ENCODE data around the gene BCAS4.
A peak's percentile ranks its signal among the peaks of the same experiment; 100 is the strongest.

BCAS4 gene

DNA sequence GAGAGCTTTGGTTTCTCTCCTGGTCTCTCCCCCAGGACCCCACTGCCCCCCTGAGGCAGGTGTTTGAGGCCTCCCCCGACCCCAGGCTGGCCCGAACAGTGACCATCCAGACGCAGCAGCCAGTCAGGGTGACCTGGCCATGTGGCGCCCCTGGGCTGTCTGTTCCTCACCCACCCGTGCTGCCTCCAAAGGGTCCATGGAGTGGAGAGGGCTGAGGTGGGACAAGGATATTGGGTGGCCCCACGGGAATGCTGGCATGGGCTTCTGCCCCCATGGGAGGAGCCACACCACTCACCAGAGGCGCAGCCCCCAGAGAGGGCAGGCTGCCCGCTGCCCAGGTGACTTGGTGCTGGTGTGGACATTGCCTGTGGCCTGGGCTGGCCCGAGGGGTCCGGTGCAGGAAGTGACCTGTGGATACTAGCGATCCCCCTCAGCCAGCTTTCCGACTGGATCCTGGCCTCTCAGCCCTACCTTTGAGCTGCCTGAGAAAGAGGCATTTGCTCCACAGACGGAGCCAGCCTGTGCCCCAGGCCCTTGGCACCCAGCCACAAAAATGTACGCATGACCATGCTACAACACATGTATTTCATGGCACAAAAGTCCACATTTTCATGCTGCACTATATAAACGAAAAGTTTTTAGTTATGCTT, 50.8 kb downstream of the BCAS4 start:
- no peaks in the 10 kb centered on the region for H3K9me3 ChIP-seq (ENCODE audit: insufficient read depth, low read depth, low read length)
- H3K27me3 ChIP-seq (ENCODE audit: insufficient read depth, low read length), result no peaks in the 10 kb centered on the region
- H3K4me3 ChIP-seq (ENCODE audit: low read length), result no peak overlapping the region
- 95% methylated on average over 15 of the region's 15 CpGs for WGBS
- H3K27ac ChIP-seq (ENCODE audit: low read depth, low read length), result no peak overlapping the region
- H3K36me3 ChIP-seq (ENCODE audit: insufficient read depth, low read length), result no peaks in the 10 kb centered on the region
- H3K9ac ChIP-seq (ENCODE audit: low read depth, low read length), result no peak overlapping the region
- H3K4me1 ChIP-seq (ENCODE audit: insufficient read depth, low read length), result no peaks in the 10 kb centered on the region

DNA sequence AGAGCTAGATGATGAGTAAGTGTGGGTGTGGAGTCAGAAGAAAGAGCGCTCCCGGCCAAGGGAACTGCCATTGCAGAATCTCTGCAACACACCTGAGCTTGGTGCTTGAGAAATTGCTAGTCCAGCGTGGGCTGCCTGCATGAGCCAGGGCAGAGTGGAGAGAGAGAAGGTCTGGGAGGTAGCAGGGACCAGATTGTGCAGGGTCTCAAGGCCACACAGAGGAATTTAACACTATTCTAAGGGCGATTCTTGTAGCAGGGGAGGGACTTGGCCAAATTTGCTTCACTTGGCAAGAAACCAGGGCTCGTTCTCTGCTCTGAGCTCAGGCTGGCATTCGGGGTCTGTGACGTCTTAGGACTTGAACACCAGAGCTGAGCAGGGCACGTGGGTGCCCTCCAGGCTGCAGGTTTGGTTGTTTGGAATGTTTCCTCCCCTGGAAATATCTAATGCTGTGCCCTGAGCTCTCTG, 53.5 kb downstream of the BCAS4 start:
- H3K27ac ChIP-seq (ENCODE audit: low read depth, low read length), result no peak overlapping the region
- no peaks in the 10 kb centered on the region for H3K36me3 ChIP-seq (ENCODE audit: insufficient read depth, low read length)
- 81% methylated on average over 8 of the region's 8 CpGs for WGBS

DNA sequence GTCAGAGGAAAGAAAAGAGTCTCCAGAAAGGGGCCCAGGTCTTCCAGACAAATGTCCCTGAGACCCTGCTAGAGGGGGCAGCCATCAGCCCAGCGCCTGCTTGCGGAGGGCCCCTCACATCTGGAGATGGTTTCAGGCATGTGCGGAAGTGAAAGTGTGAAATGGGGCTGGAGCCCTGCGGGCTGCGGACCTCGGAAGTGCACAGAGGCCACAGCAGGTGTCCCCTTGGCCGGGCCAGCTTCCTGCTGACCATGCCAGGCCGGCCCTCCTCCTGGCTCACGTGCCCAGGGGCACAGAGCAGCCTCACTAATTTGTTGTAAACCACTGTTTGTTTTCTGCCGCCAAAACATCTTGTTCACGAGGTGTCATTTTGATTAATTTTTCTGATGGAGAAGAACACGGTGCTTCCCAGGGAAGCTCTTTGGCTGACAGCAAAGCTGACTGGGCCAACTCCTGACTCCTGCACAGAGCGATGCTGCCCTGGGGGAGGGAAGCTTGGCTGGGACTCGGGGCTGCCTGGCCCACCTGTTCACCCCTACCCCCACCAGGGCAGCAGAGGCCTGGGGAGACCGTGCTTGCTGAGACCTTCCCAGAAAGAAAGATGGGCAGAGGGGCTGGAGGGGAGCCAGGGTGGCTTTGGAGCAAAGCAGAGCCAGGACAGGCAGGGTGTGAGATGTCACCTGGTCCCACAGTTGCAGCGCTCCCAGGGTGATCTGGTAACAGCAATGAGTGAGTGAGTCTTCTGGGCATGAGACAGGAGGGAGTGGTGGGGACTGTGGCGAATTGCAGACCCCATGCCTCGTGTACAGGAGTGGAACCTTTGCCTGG, 54.2 kb downstream of the BCAS4 start:
- H3K36me3 ChIP-seq (ENCODE audit: insufficient read depth, low read length), result no peaks in the 10 kb centered on the region
- no peaks in the 10 kb centered on the region for H3K27me3 ChIP-seq (ENCODE audit: insufficient read depth, low read length)
- H3K4me1 ChIP-seq (ENCODE audit: insufficient read depth, low read length), result 0 out of 2 replicates have a peak, but pooled peaks cover 7% of the 10 kb centered on the region
- H3K9ac ChIP-seq (ENCODE audit: low read depth, low read length), result no peak overlapping the region
- 63% methylated on average over 18 of the region's 18 CpGs for WGBS
- no peaks in the 10 kb centered on the region for H3K9me3 ChIP-seq (ENCODE audit: insufficient read depth, low read depth, low read length)
- H3K27ac ChIP-seq (ENCODE audit: low read depth, low read length), result no peak overlapping the region
- H3K4me3 ChIP-seq (ENCODE audit: low read length), result no peak overlapping the region

More for the DNA sequence above, 53.5 kb downstream of the BCAS4 start:
- Histone ChIP-seq H3K4me3 (ENCODE audit: low read length) (no peak overlapping the region), H3K9me3 (ENCODE audit: insufficient read depth, low read depth, low read length) (no peaks in the 10 kb centered on the region), H3K27me3 (ENCODE audit: insufficient read depth, low read length) (no peaks in the 10 kb centered on the region), H3K4me1 (ENCODE audit: insufficient read depth, low read length) (0 out of 2 replicates have a peak, but pooled peaks cover 7% of the 10 kb centered on the region), H3K9ac (ENCODE audit: low read depth, low read length) (no peak overlapping the region)

DNA sequence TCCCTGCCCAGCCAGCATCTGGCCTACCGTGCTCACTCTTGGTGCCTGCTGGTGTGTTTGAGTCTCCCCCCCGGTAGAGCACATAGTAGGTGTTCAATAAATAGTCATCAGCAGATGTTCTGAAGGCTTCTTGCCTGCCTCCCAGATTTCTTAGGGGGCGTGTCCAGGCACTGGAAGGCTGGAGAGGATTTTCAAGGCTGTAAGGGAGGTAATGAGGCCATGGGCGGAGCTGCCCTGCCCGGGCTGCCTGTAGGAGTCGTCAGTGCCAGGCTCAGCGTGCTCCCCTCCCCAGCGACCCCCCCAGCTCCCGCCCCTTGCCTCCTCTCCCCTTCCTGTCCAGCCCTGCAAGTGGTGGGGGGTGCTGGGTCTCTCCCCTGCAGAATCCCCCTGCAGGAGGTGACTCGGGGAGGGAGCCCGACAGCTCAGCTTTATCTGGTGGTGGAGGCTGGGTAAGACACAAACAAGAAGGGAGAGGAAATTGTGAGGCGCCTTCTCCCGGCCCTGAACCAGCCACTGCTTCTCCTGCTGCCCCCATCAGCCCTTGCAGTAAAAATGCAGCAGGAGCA, 55.9 kb downstream of the BCAS4 start:
- Histone ChIP-seq H3K27me3 (ENCODE audit: insufficient read depth, low read length) (no peaks in the 10 kb centered on the region), H3K4me1 (ENCODE audit: insufficient read depth, low read length) (0 out of 2 replicates have a peak, but pooled peaks cover 7% of the 10 kb centered on the region), H3K9me3 (ENCODE audit: insufficient read depth, low read depth, low read length) (no peaks in the 10 kb centered on the region), H3K9ac (ENCODE audit: low read depth, low read length) (no peak overlapping the region), H3K4me3 (ENCODE audit: low read length) (no peak overlapping the region), H3K36me3 (ENCODE audit: insufficient read depth, low read length) (no peaks in the 10 kb centered on the region), H3K27ac (ENCODE audit: low read depth, low read length) (0 out of 2 replicates have a peak overlapping the region, but pooled peaks have one; percentile 35)
- WGBS, result 43% methylated on average over 10 of the region's 13 CpGs

DNA sequence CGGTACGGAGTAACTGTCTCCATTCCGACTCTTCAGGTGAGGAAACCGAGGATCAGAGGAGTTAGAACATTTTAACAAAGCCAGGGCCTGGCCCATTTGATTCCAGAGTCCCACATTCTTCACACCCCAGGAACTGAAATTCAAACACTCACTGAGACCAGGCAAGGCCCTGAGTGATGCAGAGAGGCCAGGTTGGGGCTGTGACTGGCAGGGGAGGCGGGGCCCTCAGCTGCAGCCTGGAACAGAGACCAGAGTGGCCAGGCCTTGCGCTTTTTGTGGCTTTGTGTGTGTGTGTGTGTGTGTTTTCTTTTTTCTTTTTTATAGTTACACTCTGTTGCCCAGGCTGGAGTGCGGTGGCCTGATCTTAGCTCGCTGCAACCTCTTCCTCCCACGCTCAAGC, 57.2 kb downstream of the BCAS4 start:
- Histone ChIP-seq H3K27me3 (ENCODE audit: insufficient read depth, low read length) (no peaks in the 10 kb centered on the region), H3K27ac (ENCODE audit: low read depth, low read length) (no peak overlapping the region), H3K9ac (ENCODE audit: low read depth, low read length) (no peak overlapping the region), H3K4me3 (ENCODE audit: low read length) (no peak overlapping the region), H3K4me1 (ENCODE audit: insufficient read depth, low read length) (0 out of 2 replicates have a peak, but pooled peaks cover 7% of the 10 kb centered on the region), H3K36me3 (ENCODE audit: insufficient read depth, low read length) (no peaks in the 10 kb centered on the region), H3K9me3 (ENCODE audit: insufficient read depth, low read depth, low read length) (no peaks in the 10 kb centered on the region)
- WGBS, result 89% methylated on average over 9 of the region's 9 CpGs

DNA sequence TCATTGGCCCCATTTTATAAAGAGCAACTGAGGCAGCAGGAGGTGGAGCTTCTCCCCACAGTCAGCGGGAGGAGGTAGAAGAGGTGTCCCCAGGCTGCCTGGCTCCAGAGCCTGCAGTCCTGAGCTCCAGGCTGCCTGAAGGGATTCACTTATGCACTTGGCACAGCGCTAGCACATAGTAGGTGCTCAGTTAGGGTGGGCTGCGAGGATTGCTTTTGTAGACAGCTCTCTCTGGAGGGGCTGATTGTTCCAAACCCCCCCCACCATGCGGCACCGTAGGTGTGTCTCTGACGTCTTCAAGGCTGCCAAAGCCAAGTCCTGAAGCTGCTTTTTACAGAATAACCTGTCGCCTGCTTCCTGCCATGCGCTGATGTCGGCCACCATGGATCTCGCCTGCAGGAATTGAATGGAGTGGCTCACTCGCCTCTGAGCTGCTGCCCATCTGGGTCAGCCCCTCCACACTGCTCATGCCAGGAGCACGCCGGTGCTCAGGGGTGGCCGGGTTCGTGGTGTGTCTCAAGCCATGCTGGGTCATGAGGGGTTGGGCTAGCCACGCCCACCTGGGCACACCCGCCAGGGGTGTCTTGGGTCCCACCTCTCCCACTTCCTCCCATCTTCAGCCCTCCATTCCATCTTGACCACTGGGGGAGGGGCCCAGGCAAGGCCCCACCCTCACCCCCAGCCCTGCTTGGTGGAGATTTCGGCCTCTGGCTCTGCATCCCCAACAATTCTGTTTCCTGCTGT, 59.8 kb downstream of the BCAS4 start:
- WGBS, result 91% methylated on average over 18 of the region's 18 CpGs
- Histone ChIP-seq H3K9ac (ENCODE audit: low read depth, low read length) (no peak overlapping the region), H3K27ac (ENCODE audit: low read depth, low read length) (no peak overlapping the region), H3K4me3 (ENCODE audit: low read length) (no peak overlapping the region), H3K9me3 (ENCODE audit: insufficient read depth, low read depth, low read length) (no peaks in the 10 kb centered on the region), H3K27me3 (ENCODE audit: insufficient read depth, low read length) (no peaks in the 10 kb centered on the region), H3K4me1 (ENCODE audit: insufficient read depth, low read length) (0 out of 2 replicates have a peak, but pooled peaks cover 7% of the 10 kb centered on the region), H3K36me3 (ENCODE audit: insufficient read depth, low read length) (no peaks in the 10 kb centered on the region)

DNA sequence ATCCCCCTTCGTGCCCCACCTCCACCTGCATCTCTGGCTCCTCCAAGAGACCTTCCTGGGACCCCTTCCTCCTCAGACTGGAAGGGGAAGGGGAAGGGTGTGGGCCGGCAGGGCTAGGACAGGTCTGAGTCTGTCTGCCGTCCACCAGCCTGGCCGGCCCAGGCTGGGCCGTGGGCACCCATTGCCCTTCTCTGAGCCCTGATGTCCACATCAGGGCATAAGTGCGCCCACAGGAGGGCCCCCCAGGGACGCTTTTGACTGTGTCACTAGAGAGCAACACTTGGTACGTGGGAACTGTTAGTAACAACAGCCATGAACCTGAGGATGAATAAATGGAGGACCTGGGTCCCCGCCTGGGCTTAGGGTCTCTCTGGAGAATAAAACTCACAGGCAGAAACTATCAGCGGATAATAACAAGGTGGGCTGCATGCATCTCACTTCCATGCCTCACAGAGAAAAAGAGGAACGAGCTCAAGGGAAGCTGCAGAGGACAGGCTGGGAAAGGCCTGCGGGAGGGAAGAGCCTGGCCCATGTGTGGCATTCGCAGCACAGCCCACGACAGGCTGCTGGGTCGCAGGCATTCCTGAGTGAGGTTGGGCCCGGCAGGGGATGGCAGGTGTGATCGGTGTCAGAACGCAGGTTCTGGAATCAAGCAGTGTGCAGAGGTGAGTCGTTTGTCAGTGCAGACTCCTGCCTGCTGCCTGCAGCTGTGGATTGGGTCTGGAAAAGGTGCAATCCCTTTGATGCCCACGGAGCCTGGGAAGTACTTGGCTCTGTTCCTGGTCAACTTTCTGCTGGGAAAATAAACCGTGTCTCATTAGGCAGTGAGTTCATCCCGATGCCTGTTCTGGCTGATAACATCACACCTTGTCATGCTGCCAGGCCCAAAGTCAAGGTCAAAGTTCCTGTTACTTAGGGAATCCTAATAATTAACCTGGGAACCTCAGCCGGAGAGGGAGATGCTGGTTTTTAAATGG, 60.9 kb downstream of the BCAS4 start:
- Histone ChIP-seq H3K36me3 (ENCODE audit: insufficient read depth, low read length) (no peaks in the 10 kb centered on the region), H3K4me3 (ENCODE audit: low read length) (no peak overlapping the region), H3K4me1 (ENCODE audit: insufficient read depth, low read length) (0 out of 2 replicates have a peak, but pooled peaks cover 7% of the 10 kb centered on the region), H3K9ac (ENCODE audit: low read depth, low read length) (no peak overlapping the region), H3K27ac (ENCODE audit: low read depth, low read length) (no peak overlapping the region), H3K9me3 (ENCODE audit: insufficient read depth, low read depth, low read length) (no peaks in the 10 kb centered on the region), H3K27me3 (ENCODE audit: insufficient read depth, low read length) (no peaks in the 10 kb centered on the region)
- WGBS, result 74% methylated on average over 23 of the region's 23 CpGs

DNA sequence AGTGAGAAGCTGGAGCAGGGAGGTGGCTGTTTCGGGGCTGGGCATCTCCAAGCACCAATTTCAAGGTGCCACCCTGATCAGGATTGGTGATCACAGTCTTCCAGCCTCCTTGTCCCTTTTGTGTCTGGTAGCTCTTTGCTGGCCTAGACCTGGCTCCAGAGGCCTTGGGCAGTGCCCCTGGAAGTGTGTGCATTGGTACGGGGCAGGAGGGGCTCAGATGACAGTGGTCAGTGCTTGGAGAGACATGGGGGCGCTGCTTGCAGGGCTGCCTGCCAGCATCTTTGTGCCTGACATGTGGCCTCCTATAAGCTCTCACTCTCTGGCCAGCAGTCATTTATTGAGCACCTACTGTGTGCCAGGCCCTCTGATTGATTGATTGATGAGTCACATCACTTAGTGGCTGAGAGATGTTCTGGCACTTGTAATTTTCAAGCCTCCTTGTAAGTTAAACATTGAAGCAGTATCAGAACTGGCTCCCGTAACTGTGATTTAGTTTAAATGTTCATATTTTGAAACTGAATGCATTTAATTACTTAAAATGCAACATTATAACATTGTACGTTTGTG, 61.7 kb downstream of the BCAS4 start:
- Histone ChIP-seq H3K9me3 (ENCODE audit: insufficient read depth, low read depth, low read length) (no peaks in the 10 kb centered on the region), H3K27me3 (ENCODE audit: insufficient read depth, low read length) (no peaks in the 10 kb centered on the region), H3K27ac (ENCODE audit: low read depth, low read length) (no peak overlapping the region), H3K36me3 (ENCODE audit: insufficient read depth, low read length) (no peaks in the 10 kb centered on the region), H3K4me1 (ENCODE audit: insufficient read depth, low read length) (0 out of 2 replicates have a peak, but pooled peaks cover under 1% of the 10 kb centered on the region), H3K9ac (ENCODE audit: low read depth, low read length) (no peak overlapping the region), H3K4me3 (ENCODE audit: low read length) (no peak overlapping the region)
- 95% methylated on average over 4 of the region's 5 CpGs for WGBS

DNA sequence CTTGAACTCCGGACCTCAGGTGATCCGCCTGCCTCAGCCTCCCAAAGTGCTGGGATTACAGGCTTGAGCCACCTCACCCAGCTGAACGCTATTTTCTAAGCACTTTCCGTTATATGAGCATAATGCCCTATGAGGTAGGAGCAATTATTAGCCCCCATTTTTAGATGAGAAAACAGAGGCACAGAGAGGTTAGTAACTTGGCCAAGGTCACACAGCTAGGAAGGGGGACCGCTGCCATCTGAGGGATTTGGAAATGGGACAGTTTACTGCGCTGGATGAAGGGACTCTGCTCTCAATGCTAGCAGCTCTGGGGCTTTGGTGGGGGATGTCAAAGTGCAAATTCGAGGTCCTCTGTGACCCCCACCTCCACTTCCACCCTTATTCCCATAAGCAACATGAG, 62.5 kb downstream of the BCAS4 start:
- no peaks in the 10 kb centered on the region for H3K36me3 ChIP-seq (ENCODE audit: insufficient read depth, low read length)
- H3K4me3 ChIP-seq (ENCODE audit: low read length), result no peak overlapping the region
- peaks cover 1% of the 10 kb centered on the region for H3K4me1 ChIP-seq (ENCODE audit: insufficient read depth, low read length)
- WGBS, result 94% methylated on average over 6 of the region's 7 CpGs
- no peaks in the 10 kb centered on the region for H3K27me3 ChIP-seq (ENCODE audit: insufficient read depth, low read length)
- no peak overlapping the region for H3K27ac ChIP-seq (ENCODE audit: low read depth, low read length)
- no peaks in the 10 kb centered on the region for H3K9me3 ChIP-seq (ENCODE audit: insufficient read depth, low read depth, low read length)
- H3K9ac ChIP-seq (ENCODE audit: low read depth, low read length), result no peak overlapping the region

DNA sequence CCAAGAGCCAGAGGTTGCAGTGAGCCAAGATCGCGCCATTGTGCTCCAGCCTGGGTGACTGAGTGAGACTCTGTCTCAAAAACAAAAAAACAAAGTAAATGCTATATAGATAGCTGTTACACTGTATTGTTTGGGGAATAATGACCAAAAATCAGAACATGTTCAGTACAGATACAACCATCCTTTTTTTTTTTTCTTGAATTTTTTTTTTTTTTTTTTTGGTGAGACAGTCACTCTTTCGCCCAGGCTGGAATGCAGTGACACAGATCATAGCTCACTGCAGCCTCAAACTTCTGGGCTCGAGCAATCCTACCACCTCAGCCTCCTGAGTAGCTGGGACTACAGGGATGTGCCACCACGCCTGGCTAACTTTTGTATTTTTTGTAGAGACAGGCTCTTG, 63.7 kb downstream of the BCAS4 start:
- Histone ChIP-seq H3K4me1 (ENCODE audit: insufficient read depth, low read length) (peaks cover 7% of the 10 kb centered on the region), H3K9ac (ENCODE audit: low read depth, low read length) (no peak overlapping the region), H3K4me3 (ENCODE audit: low read length) (no peak overlapping the region), H3K36me3 (ENCODE audit: insufficient read depth, low read length) (no peaks in the 10 kb centered on the region), H3K27ac (ENCODE audit: low read depth, low read length) (no peak overlapping the region), H3K27me3 (ENCODE audit: insufficient read depth, low read length) (no peaks in the 10 kb centered on the region), H3K9me3 (ENCODE audit: insufficient read depth, low read depth, low read length) (no peaks in the 10 kb centered on the region)
- 96% methylated on average over 4 of the region's 5 CpGs for WGBS

Measured in HUES64 (cell line).